ENCODE data around the gene ZMYM2. TPM values are rescaled to one million over a fixed set of nuclear protein-coding genes. Genes with fewer than 3 reads are reported as not detected.

The ZMYM2 gene
- total and polyA plus RNA-seq, 2 of the 13 experiments (the other 11 are each of a cell fraction or from before 2014, with no cell fraction given): 22.4 to 40.8 TPM

GRCh38 chr13:20064128-20064527 lies 105.6 kb downstream of the ZMYM2 start:
- H3K27ac ChIP-seq (ENCODE audit: extremely low read length, insufficient read depth, low read length): no peak overlapping the region
- H3K36me3 ChIP-seq (replicated peaks in 1 of 2; ENCODE audit: control insufficient read depth in 1 of 2, insufficient read depth in 2 of 2, low read length in 2 of 2): peaks cover 5 to 68% of the 10 kb centered on the region in 2 experiments; a peak in 4 of 5 replicates
- ChIA-PET CTCF (ENCODE audit: low intra/inter-chr PET ratio, low total read pairs) (no interaction called here), POLR2A (no interaction called here)
- 97% methylated on average over 1 of the region's 1 CpG for WGBS (ENCODE audit: low lambda C conversion rate)
- H3K4me3 ChIP-seq (replicated peaks in 1 of 3; ENCODE audit: insufficient read depth in 1 of 3, low read depth in 2 of 3, low read length in 3 of 3): no peak overlapping the region
- no peaks in the 10 kb centered on the region for H4K20me1 ChIP-seq (ENCODE audit: insufficient read depth, low read length)
- intact Hi-C loops (cut with micrococcal nuclease; ENCODE audit: unreplicated experiment): no loop called here
- no peak for ATAC-seq
- in situ Hi-C loops (cut with HindIII; ENCODE audit: extremely low pct_ligation_motif_present, low pct_unique_long_range_greater_than_20kb): no loop called here
- no peak overlapping the region for H2AFZ ChIP-seq (ENCODE audit: low read length)
- FAIRE-seq: no peak
- no peak for DNase-seq (ENCODE audit: low spot score)
- no peaks in the 10 kb centered on the region for H3K9me3 ChIP-seq (ENCODE audit: low read length)
- no peaks in the 10 kb centered on the region for H3K79me2 ChIP-seq (ENCODE audit: insufficient read depth, low read length)
- H3K9ac ChIP-seq (ENCODE audit: insufficient read depth, low read depth, low read length): no peak overlapping the region
- H3K4me1 ChIP-seq (ENCODE audit: insufficient read depth, low read length): no peaks in the 10 kb centered on the region
- TF ChIP-seq SPEN (CRISPR knock-in tag; IDR thresholded peaks at IDR 0.05; ENCODE audit: low read depth) (no peak), JUN (CRISPR knock-in tag; IDR thresholded peaks at IDR 0.05) (no peak), REL (CRISPR knock-in tag; conservative IDR thresholded peaks at IDR 0.05) (no peak), ATM (IDR thresholded peaks at IDR 0.05; ENCODE audit: borderline replicate concordance) (no peak), HNRNPL (IDR thresholded peaks at IDR 0.05; ENCODE audit: low read depth, low read length) (no peak), REXO4 (CRISPR knock-in tag; IDR thresholded peaks at IDR 0.05; ENCODE audit: borderline replicate concordance) (no peak), RARG (CRISPR knock-in tag; IDR thresholded peaks at IDR 0.05; ENCODE audit: low read depth) (no peak), GRHL1 (CRISPR knock-in tag; conservative IDR thresholded peaks at IDR 0.05) (no peak), EZH2 (conservative IDR thresholded peaks at IDR 0.05; ENCODE audit: low read depth, low read length) (no peak), CTCF (CRISPR knock-in tag; IDR thresholded peaks at IDR 0.05) (no peak), SRSF1 (optimal IDR thresholded peaks at IDR 0.05; ENCODE audit: low read depth, low read length) (no peak), NCOA5 (CRISPR knock-in tag; IDR thresholded peaks at IDR 0.05) (no peak), TBL1XR1 (IDR thresholded peaks at IDR 0.05; ENCODE audit: borderline replicate concordance, low read length, partially characterized antibody) (no peak)
- H3K27me3 ChIP-seq (ENCODE audit: control insufficient read depth in 1 of 2, insufficient read depth in 2 of 2, low read length in 2 of 2): no peaks in the 10 kb centered on the region
- BruUV-seq (replicated peaks): no TSS peak
- no peak overlapping the region for H3K4me2 ChIP-seq (ENCODE audit: low read depth, low read length)
